AG04450 (cell line): Measurements from ENCODE around the gene LIMS2. TPM values are rescaled to one million over a fixed set of nuclear protein-coding genes. Genes with fewer than 3 reads are reported as not detected.

Experiments
- CTCF ChIA-PET: fragments of 300-600, 350-600 bp; formaldehyde crosslinking; extraction: SDS; loops from one replicate; lab custom pipeline; 2022; ENCODE audit warnings: antibody characterized with exemption, inconsistent platforms; lab: Charles Lee
- POLR2A ChIA-PET: fragments of 350-600 bp; formaldehyde crosslinking; extraction: SDS; loops from one replicate; lab custom pipeline; 2021; ENCODE audit warnings: antibody characterized with exemption, inconsistent platforms; lab: Yijun Ruan, JAX
- DNase-seq: peaks from one replicate; pipeline ENCODE4 v3.0.0-alpha.2; 2011; ENCODE audit warnings: low read depth, low spot score
- H3K27ac ChIP-seq: one replicate; pipeline ENCODE4 v1.5.1; 2012; ENCODE audit warnings: low read depth, low read length, control low read depth
- H3K27me3 ChIP-seq: one replicate; pipeline ENCODE4 v1.6.0; 2012; ENCODE audit warnings: low read length; ENCODE audit not compliant: control insufficient read depth, insufficient read depth
- H3K4me3 ChIP-seq: 2 replicates; pipeline ENCODE4 v1.5.1; 2011; ENCODE audit warnings: mild to moderate bottlenecking, low read depth, low read length, control low read depth
- H3K9me3 ChIP-seq: 2 replicates; pipeline ENCODE4 v1.5.1; 2012; ENCODE audit warnings: low read length; ENCODE audit not compliant: control insufficient read depth, insufficient read depth
- polyA plus RNA-seq: library from polyadenylated mRNA; depleted of rRNA; stranded (reverse); fragments of >200 nt; gene quantifications from 2 replicates; pipeline ENCODE4 v1.2.3, GENCODE V29; 2011
- TF ChIP-seq, protein P1 (sequence below): IDR thresholded peaks from 2 replicates; pipeline ENCODE4 v1.5.1; 2011; ENCODE audit warnings: low read depth, low read length, control low read depth, inconsistent platforms

The LIMS2 gene
- polyA plus RNA-seq, 1 experiment = 6.3 TPM

DNA sequence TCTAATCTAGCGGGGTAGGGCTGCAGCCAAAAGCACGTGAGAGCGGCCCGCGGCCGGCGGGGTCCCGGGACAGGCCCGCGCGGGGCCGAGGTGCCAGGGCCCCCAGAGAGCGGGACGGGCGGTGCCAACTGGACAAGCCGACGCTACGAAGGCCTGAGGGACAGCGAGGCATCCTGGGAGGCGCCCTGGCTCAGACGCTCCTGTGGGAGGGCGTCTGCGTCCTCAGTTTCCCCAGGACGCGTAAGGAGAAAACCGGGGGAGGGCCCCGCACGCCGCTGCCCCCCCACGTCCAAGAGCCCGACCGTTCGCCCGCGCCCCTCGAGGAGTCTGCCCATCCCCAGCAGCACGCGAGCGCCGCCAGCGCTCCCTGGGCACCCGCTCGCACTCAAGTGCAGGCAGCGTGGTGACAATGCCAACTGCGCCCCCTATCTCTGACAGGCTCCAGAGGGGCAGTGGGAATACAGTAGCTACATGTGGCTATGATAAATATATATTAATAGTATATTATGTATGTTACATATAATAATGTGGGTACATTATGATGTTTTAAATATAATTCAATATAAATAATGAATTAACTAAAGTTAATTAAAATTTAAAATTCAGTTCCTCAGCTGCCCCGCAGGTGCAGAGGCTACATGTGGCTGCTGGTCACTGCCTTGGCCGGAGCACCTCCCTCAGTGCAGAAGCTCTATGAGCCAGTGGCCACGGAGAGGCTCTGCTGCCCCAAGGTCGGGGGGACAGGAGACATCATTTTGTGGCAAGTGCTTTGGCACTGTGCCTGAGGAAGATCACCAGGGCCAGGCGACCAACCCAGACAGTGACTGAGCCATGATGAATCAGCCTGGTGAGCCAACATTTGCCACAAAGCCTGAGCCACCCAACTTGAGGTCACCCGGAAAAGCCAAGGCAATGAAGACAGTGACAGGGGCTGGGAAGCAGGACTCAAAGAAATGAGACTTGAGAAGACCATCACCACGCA lies 20.5 kb upstream of the LIMS2 start:
- CTCF ChIA-PET = interaction anchor here (0.6 to 1.1 kb wide), 7 partner anchors 9 to 297 kb away, joined by 3 to 10 read pairs (median 3); no protein-coding TSS in a partner anchor
- Histone ChIP-seq H3K4me3 (peak overlapping the region; percentile 42), H3K27me3 (no peaks in the 10 kb centered on the region), H3K27ac (no peak overlapping the region), H3K9me3 (peaks cover 3% of the 10 kb centered on the region)
- TF ChIP-seq, protein P1, sequence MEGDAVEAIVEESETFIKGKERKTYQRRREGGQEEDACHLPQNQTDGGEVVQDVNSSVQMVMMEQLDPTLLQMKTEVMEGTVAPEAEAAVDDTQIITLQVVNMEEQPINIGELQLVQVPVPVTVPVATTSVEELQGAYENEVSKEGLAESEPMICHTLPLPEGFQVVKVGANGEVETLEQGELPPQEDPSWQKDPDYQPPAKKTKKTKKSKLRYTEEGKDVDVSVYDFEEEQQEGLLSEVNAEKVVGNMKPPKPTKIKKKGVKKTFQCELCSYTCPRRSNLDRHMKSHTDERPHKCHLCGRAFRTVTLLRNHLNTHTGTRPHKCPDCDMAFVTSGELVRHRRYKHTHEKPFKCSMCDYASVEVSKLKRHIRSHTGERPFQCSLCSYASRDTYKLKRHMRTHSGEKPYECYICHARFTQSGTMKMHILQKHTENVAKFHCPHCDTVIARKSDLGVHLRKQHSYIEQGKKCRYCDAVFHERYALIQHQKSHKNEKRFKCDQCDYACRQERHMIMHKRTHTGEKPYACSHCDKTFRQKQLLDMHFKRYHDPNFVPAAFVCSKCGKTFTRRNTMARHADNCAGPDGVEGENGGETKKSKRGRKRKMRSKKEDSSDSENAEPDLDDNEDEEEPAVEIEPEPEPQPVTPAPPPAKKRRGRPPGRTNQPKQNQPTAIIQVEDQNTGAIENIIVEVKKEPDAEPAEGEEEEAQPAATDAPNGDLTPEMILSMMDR = peak; percentile 44
- no peak for DNase-seq
- POLR2A ChIA-PET = no interaction called here

DNA sequence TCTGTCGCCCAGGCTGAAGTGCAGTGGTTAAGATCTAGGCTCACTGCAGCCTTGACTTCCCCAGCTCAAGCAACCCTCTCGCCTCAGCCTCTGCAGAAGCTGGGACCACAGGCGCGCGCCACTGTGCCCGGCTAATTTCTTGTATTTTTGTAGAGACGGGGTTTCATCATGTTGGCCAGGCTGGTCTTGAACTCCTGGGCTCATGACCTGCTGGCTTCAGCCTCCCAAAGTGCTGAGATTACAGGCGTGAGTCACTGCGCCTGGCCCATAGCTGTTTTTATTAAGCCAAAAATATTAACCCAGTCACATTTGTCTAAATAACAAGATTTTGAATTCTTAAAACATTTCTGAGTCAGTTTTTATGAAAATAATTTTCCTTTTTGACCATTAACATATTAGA lies 19.7 kb upstream of the LIMS2 start:
- no peak overlapping the region for H3K4me3 ChIP-seq
- CTCF ChIA-PET = no interaction called here
- POLR2A ChIA-PET = no interaction called here
- TF ChIP-seq, protein P1 = no peak
- no peak for DNase-seq
- peaks cover 10% of the 10 kb centered on the region for H3K9me3 ChIP-seq
- no peak overlapping the region for H3K27ac ChIP-seq
- H3K27me3 ChIP-seq = no peaks in the 10 kb centered on the region

DNA sequence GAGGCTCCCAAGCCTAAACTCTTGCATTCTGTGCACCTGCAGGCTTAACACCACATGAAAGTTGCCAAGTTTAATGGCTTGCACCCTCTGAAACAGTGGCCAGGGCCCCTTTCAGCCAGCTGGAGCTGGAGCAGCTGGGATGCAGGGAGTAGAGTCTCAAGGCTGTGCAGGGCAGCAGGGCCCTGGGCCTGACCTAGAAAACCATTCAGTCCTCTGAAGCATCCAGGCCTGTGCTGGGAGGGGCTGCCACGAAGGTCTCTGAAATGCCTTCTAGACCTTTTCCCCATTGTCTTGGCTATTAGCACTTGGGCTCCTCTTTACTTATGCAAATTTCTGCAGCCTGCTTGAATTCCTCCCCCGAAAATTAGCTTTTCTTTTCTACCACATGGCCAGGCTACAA lies 15.4 kb upstream of the LIMS2 start:
- no peak overlapping the region for H3K4me3 ChIP-seq
- TF ChIP-seq, protein P1 = no peak
- DNase-seq = no peak
- H3K9me3 ChIP-seq = peaks cover 13% of the 10 kb centered on the region
- H3K27ac ChIP-seq = no peak overlapping the region
- POLR2A ChIA-PET = no interaction called here
- no peaks in the 10 kb centered on the region for H3K27me3 ChIP-seq
- CTCF ChIA-PET = no interaction called here

DNA sequence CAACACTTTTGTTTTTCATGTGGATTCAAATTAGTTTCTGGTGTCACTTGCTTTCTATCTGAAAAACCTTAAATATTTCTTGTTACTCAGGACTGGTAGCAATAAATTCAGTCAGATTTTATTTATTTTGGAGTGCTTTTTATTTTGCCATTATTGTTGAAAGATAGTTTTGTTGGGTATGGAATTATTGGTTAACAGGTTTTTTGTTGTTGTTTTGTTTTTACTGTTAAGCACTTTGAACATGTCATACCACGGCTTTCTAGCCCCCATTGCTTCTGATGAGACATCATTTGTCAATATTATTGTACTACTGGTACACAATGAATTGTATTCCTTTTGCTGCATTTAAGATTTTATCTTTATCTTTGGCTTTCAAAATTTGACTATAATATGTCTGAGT lies 13.1 kb upstream of the LIMS2 start:
- CTCF ChIA-PET = no interaction called here
- H3K9me3 ChIP-seq = peaks cover 13% of the 10 kb centered on the region
- DNase-seq = no peak
- no peaks in the 10 kb centered on the region for H3K27me3 ChIP-seq
- no peak overlapping the region for H3K4me3 ChIP-seq
- TF ChIP-seq, protein P1 = no peak
- POLR2A ChIA-PET = no interaction called here
- H3K27ac ChIP-seq = no peak overlapping the region
